ENCODE measurements around the gene CCNA1. TPM values are rescaled to one million over a fixed set of nuclear protein-coding genes. Genes with fewer than 3 reads are reported as not detected.

The CCNA1 gene
- total RNA-seq, 1 donor from 2014 or later: 127 TPM

DNA sequence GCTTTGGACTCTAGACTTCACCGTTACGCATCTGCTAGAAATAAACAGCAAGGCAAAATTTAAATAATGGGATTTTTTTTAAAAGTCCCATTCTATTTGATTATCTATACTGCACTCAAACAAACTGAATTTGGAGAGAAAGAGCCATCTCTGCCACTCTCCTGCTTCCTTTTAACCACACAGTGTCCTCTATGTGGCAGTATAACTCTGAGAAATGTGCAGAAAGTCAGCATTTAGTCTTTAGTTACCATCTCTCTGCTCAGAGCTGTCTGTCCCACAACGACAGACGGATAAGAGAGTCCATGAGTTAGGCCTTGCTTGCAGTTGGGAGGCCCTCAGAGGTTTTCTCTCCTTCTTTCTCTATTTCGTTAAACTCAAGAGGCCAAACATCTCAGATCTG, 21.2 kb downstream of the CCNA1 start:
- DNase-seq (ENCODE audit: low read depth, low spot score): no peak

DNA sequence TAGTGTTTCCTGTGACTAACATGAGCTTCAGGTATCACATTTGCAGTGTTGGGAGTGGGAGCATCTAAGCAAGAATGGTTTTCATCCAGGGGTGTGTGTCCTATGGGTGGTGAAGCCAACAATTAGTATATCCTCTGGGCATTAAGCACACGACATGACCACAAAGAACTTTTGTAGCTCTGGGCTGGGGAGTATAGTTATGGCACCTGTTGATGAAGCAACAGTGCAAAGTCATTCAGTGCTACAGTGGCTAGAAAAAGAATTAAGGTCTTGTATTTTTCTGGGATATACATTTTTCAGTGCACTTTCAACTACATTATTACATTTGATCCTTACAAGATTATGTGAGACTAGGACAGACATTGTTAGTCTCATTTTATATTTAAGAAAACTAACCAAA, 21.8 kb downstream of the CCNA1 start:
- no peak for DNase-seq (ENCODE audit: low read depth, low spot score)

DNA sequence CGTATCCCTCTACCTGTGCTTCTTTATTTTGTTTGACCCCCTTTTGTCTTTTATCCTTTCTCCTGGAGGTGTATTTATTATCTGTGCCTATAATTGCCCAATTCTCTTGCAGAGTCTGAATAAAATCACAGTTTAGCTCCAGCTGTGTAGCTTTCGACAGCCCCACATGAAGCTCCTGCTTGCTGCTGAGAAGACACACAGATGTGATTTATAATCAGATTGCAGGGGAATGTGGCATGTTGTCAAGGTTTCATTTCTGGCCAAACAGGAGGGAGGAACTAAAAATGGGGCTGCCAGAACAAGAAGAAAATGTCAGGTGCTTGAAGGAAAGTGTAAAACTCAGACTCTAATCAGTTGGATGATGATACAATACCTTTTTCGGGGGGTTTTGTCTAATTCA, 22.7 kb downstream of the CCNA1 start:
- DNase-seq (ENCODE audit: low read depth, low spot score): no peak

DNA sequence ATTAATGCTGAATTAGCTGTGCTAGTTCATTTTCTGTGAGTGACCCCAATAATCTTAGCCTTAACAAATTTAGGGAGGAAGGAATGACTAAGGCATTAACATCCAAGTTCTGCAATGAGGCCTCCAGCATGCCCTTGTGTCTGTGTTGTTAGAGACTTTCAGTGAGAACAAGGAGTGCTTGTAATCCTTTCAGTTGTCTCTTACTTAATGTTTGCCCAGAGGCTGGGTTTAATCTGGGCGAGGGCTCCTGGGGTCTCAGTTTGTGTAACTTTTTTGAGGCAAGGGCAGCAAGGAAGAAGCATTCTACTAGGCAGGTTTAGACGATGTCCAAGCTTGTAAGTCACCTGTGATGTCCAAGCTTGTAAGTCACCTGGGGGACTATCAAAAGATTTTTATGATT, 24.3 kb downstream of the CCNA1 start:
- no peak for DNase-seq (ENCODE audit: low read depth, low spot score)

DNA sequence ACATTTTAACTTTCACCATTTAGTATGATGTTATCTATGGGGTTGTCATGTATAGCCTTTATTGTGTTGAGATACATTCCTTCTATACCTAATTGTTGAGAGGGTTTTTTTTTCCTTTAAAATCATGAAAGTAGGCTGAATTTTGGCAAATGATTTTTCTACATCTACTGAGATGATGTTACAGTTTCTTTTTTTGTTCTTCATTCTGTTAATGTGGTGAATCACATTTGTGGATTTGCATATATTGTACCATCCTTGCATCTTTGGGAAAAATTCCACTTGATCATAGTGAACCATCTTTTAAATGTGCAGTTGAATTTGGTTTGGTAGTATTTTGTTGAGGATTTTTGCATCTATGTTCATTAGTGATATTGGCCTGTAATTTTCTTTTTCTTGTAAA, 29.2 kb downstream of the CCNA1 start:
- DNase-seq (ENCODE audit: low read depth, low spot score): no peak

DNA sequence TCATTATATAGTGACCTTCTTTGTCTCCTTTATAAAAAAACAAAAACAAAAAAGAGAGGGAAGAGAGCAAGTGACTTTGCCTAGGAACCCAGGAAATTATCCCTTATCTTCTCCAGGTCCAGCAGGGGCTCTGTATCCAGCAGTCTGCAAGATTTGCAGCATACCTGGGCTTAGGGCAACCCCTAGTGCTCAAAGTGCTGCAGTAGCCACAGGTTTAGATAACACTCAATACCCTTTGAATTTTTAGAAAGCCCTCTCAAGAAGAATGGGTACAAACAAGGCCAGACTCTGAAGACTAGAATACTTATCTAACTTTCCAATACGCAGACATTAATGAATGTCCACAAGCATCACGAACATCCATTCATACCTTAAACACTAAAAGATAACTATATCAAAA, 43.2 kb downstream of the CCNA1 start:
- DNase-seq (ENCODE audit: low read depth, low spot score): no peak

DNA sequence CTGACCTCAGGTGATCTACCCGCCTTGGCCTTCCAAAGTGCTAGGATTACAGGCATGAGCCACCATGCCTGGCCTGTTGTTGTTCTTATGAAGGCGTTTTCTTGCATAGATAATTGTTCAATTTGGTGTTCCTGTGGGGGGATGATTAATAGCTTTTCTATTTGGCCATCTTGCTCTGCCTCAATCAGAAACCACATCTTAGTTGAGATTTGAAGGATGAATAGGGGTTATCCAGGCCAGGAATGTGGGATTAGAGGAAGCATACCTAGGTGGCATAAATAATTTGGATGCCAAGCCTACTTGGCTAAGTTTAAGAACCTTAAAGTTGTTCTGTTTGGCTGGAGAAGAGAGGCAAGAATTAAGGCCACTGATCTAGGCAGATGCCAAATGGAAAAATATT, 44.4 kb downstream of the CCNA1 start:
- no peak for DNase-seq (ENCODE audit: low read depth, low spot score)

DNA sequence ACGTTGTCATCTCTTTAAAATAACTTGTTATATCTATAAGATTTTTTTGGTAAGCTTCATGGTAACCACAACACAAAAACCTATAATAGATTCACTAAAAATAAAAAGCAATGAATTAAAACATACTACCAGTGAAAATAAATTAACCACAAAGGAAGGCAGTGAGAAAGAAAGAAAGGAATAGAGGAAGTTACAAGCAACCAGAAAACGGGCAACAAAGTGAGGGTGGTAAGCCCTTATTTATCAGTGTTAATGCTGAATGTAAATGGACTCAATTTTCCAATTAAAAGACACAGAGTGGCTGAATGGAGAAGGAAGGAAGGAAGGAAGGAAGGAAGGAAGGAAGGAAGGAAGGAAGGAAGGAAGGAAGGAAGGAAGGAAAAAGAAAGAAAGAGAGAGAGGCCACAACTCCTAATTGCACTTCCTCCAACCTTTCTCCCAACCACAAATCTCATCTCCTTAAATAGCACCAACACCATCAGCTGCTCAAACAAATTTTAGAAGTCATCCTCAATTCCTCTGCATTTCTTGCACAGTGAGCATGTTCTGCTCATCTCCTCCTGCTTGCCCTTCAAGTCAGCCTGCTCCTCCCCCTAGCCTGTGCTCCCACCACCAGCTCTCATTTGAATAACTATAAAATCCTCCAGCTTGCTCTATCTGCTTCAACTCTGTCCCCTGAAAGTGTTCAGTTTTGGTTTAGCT, 48.6 kb downstream of the CCNA1 start:
- DNase-seq (ENCODE audit: low read depth, low spot score): no peak

DNA sequence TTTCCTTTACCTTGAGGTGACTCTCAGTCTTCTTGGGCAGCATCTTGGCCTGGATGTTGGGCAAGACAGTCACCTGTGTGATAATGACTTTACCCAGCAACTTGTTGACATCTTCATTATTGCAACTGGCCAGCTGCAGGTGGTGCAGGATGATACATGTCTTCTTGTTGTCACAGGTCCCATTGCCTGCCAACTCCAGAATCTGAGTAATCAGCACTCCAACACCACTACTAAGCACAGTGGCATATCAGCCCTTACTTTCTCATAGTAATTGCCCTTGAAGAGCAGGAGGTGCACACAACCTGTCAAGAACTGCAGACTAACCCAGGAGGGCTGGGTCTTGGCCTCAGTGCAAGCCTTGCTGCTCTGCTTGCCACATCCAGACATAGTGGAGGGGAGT, 57.8 kb downstream of the CCNA1 start:
- no peak for DNase-seq (ENCODE audit: low read depth, low spot score)

Other genes starting within 250 kb of the CCNA1 start
- 0.07 and 0.21 TPM in 2 replicates for gene SOHLH2, start 217.9 kb upstream of the CCNA1 start, total RNA-seq
- gene CCDC169, start 134.7 kb upstream of the CCNA1 start, total RNA-seq: 3.8 and 4.7 TPM in 2 replicates
- gene SPART, start 86.1 kb upstream of the CCNA1 start, total RNA-seq: 101 and 153 TPM in 2 replicates
- 0.20 and 0.49 TPM in 2 replicates for gene SERTM1, start 241.5 kb downstream of the CCNA1 start, total RNA-seq

Measured in pulmonary artery endothelial cell (primary cell).